GM19328 (cell line): ENCODE results near the gene MED7.

Source experiments
- ATAC-seq: cut with Tn5 transposase; IDR thresholded peaks from one replicate; pipeline ENCODE4 v1.9.1; 2021; ENCODE audit warnings: mild to moderate bottlenecking, moderate library complexity; ENCODE audit not compliant: unreplicated experiment

The MED7 gene

GRCh38 chr5:157164521-157164920, 21.9 kb upstream of the MED7 start:
- no peak for ATAC-seq

GRCh38 chr5:157162919-157163510, 20.4 kb upstream of the MED7 start:
- no peak for ATAC-seq

GRCh38 chr5:157161996-157162395, 19.3 kb upstream of the MED7 start:
- ATAC-seq = no peak

GRCh38 chr5:157160001-157160400, 17.3 kb upstream of the MED7 start:
- no peak for ATAC-seq

- no peak for ATAC-seq
Observed at GRCh38 chr5:157159209-157159751, 16.6 kb upstream of the MED7 start.

GRCh38 chr5:157157293-157157891, 14.7 kb upstream of the MED7 start:
- no peak for ATAC-seq

GRCh38 chr5:157155297-157155696, 12.6 kb upstream of the MED7 start:
- ATAC-seq = no peak

- ATAC-seq = no peak
Observed at GRCh38 chr5:157150995-157151394, 8.3 kb upstream of the MED7 start.

GRCh38 chr5:157148734-157149615, 6.3 kb upstream of the MED7 start:
- ATAC-seq = peak; percentile 72

- peak; percentile 31 for ATAC-seq
Observed at GRCh38 chr5:157143127-157143971, 684 bp upstream of the MED7 start.

GRCh38 chr5:157137691-157138090, 5.0 kb downstream of the MED7 start:
- ATAC-seq = no peak

GRCh38 chr5:157132281-157132612, 10.4 kb downstream of the MED7 start:
- no peak for ATAC-seq

- ATAC-seq = no peak
Observed at GRCh38 chr5:157130925-157131324, 11.7 kb downstream of the MED7 start.

- no peak for ATAC-seq
Observed at GRCh38 chr5:157121709-157122108, 21.0 kb downstream of the MED7 start.

GRCh38 chr5:157120102-157120501, 22.6 kb downstream of the MED7 start:
- ATAC-seq = no peak

GRCh38 chr5:157116483-157116954, 26.1 kb downstream of the MED7 start:
- peak; percentile 56 for ATAC-seq

GRCh38 chr5:157115502-157115901, 27.2 kb downstream of the MED7 start:
- ATAC-seq = no peak

GRCh38 chr5:157115012-157115411, 27.7 kb downstream of the MED7 start:
- ATAC-seq = no peak

GRCh38 chr5:157113002-157113401, 29.7 kb downstream of the MED7 start:
- no peak for ATAC-seq

- ATAC-seq = peak; percentile 81
Observed at GRCh38 chr5:157109744-157110143, 32.9 kb downstream of the MED7 start.

- ATAC-seq = peak; percentile 72
Observed at GRCh38 chr5:157108976-157109375, 33.7 kb downstream of the MED7 start, which contains the start of gene HAVCR2. TSS of gene HAVCR2 (minus strand) at chr5:157109044. CDS start at chr5:157108983, 61 bp downstream.
